ENCODE results near the gene KCTD15. TPM values are rescaled to one million over a fixed set of nuclear protein-coding genes. Genes with fewer than 3 reads are reported as not detected.
"Not testable (repeated sequence)": the region's sequence is repeated elsewhere in the genome, so short reads cannot be mapped to it uniquely, and the experiment has no call there.

Gene KCTD15
- total RNA-seq, 1 donor from 2014 or later = 53.2 TPM

GRCh38 chr19:33818411-33818810 lies 21.7 kb downstream of the KCTD15 start:
- Mint-ChIP-seq H3K9me3 (no peaks in the 10 kb centered on the region), H3K4me3 (peak overlapping the region; percentile 47), H3K36me3 (peaks cover 12% of the 10 kb centered on the region), H3K4me1 (ENCODE audit: unreplicated experiment) (peaks cover 21% of the 10 kb centered on the region), H3K27ac (no peak overlapping the region), H3K27me3 (peaks cover 14% of the 10 kb centered on the region)
- no peak for TF ChIP-seq CTCF (conservative IDR thresholded peaks at IDR 0.05)
- no peak for DNase-seq (ENCODE audit: extremely low spot score, unreplicated experiment)

GRCh38 chr19:33819078-33819477 lies 22.4 kb downstream of the KCTD15 start:
- not testable (repeated sequence) for H3K9me3 Mint-ChIP-seq; H3K36me3 Mint-ChIP-seq; DNase-seq (ENCODE audit: extremely low spot score, unreplicated experiment)
- Mint-ChIP-seq H3K4me1 (ENCODE audit: unreplicated experiment) (peaks cover 21% of the 10 kb centered on the region), H3K4me3 (peak overlapping the region; percentile 66), H3K27ac (peak overlapping the region; percentile 55), H3K27me3 (peaks cover 14% of the 10 kb centered on the region)

GRCh38 chr19:33819506-33819879 lies 22.8 kb downstream of the KCTD15 start:
- Mint-ChIP-seq H3K4me1 (ENCODE audit: unreplicated experiment) (peaks cover 17% of the 10 kb centered on the region), H3K27me3 (peaks cover 14% of the 10 kb centered on the region), H3K27ac (peak overlapping the region; percentile 55), H3K9me3 (no peaks in the 10 kb centered on the region), H3K36me3 (peaks cover 4% of the 10 kb centered on the region), H3K4me3 (peak overlapping the region; percentile 66)
- TF ChIP-seq CTCF (conservative IDR thresholded peaks at IDR 0.05) = no peak
- DNase-seq (ENCODE audit: extremely low spot score, unreplicated experiment) = no peak

- no peak overlapping the region for H3K27ac Mint-ChIP-seq
- peak overlapping the region; percentile 71 for H3K4me3 Mint-ChIP-seq
- no peak for DNase-seq (ENCODE audit: extremely low spot score, unreplicated experiment)
- peaks cover 14% of the 10 kb centered on the region for H3K27me3 Mint-ChIP-seq
- H3K9me3 Mint-ChIP-seq = no peaks in the 10 kb centered on the region
- TF ChIP-seq CTCF (conservative IDR thresholded peaks at IDR 0.05) = no peak
- peaks cover 13% of the 10 kb centered on the region for H3K4me1 Mint-ChIP-seq (ENCODE audit: unreplicated experiment)
- peaks cover 3% of the 10 kb centered on the region for H3K36me3 Mint-ChIP-seq
Observed at GRCh38 chr19:33819880-33820781, 23.5 kb downstream of the KCTD15 start.

- Mint-ChIP-seq H3K4me1 (ENCODE audit: unreplicated experiment) (peaks cover 9% of the 10 kb centered on the region), H3K9me3 (no peaks in the 10 kb centered on the region), H3K27me3 (peaks cover 14% of the 10 kb centered on the region), H3K27ac (no peak overlapping the region), H3K36me3 (no peaks in the 10 kb centered on the region), H3K4me3 (no peak overlapping the region)
- no peak for DNase-seq (ENCODE audit: extremely low spot score, unreplicated experiment)
- no peak for TF ChIP-seq CTCF (conservative IDR thresholded peaks at IDR 0.05)
Observed at GRCh38 chr19:33821871-33822270, 25.2 kb downstream of the KCTD15 start.

- DNase-seq (ENCODE audit: extremely low spot score, unreplicated experiment) = no peak
- no peak overlapping the region for H3K4me3 Mint-ChIP-seq
- no peaks in the 10 kb centered on the region for H3K36me3 Mint-ChIP-seq
- H3K9me3 Mint-ChIP-seq = no peaks in the 10 kb centered on the region
- no peak overlapping the region for H3K27ac Mint-ChIP-seq
- TF ChIP-seq CTCF (conservative IDR thresholded peaks at IDR 0.05) = no peak
- peaks cover 9% of the 10 kb centered on the region for H3K4me1 Mint-ChIP-seq (ENCODE audit: unreplicated experiment)
- peaks cover 16% of the 10 kb centered on the region for H3K27me3 Mint-ChIP-seq
Observed at GRCh38 chr19:33823341-33823740, 26.7 kb downstream of the KCTD15 start.

Measured in type B pancreatic cell (in vitro differentiated cells).